DND-41 (cell line): ENCODE data around the gene ZNF135.

ENCODE experiments used
- ATAC-seq: fragments of 200-7000 bp; cut with Tn5 transposase; 3 replicates; pipeline ENCODE4 v1.9.1; 2021; ENCODE audit warnings: low read depth; ENCODE audit not compliant: insufficient read depth
- DNase-seq: peaks from one replicate; pipeline ENCODE4 v3.0.0-alpha.2; 2020
- H2AFZ ChIP-seq: 2 replicates; pipeline ENCODE4 v1.6.0; 2012; ENCODE audit warnings: low read depth, low read length
- H3K27ac ChIP-seq: 2 replicates; pipeline ENCODE4 v1.5.1; 2012; ENCODE audit warnings: low read length, inconsistent platforms
- H3K27me3 ChIP-seq: fragments of 200-600 bp; sonication (generic); 2 replicates; pipeline ENCODE4 v1.6.0; 2012; ENCODE audit warnings: low read length, mild to moderate bottlenecking, inconsistent platforms; ENCODE audit not compliant: insufficient read depth, poor library complexity
- H3K36me3 ChIP-seq: 2 replicates; pipeline ENCODE4 v1.5.1; 2012; ENCODE audit warnings: low read length, inconsistent platforms; ENCODE audit not compliant: insufficient read depth
- H3K4me1 ChIP-seq: 2 replicates; pipeline ENCODE4 v1.5.1; 2012; ENCODE audit warnings: mild to moderate bottlenecking, low read length; ENCODE audit not compliant: insufficient read depth
- H3K4me2 ChIP-seq: 2 replicates; pipeline ENCODE4 v1.6.0; 2012; ENCODE audit warnings: mild to moderate bottlenecking, moderate library complexity, low read length, inconsistent platforms; ENCODE audit not compliant: insufficient read depth
- H3K4me3 ChIP-seq, 2 experiments: fragments of 200-600 bp in 1 of 2; shearing (Covaris generic) in 1 of 2; 2 replicates each; pipeline ENCODE4 v1.5.1; 2012 to 2016; ENCODE audit warnings: inconsistent platforms in 2 of 2, low read length in 2 of 2, mild to moderate bottlenecking in 2 of 2, low read depth in 1 of 2, moderate library complexity in 1 of 2
- H3K79me2 ChIP-seq: 2 replicates; pipeline ENCODE4 v1.6.0; 2012; ENCODE audit warnings: low read length, inconsistent platforms; ENCODE audit not compliant: insufficient read depth
- H3K9ac ChIP-seq: 2 replicates; pipeline ENCODE4 v1.6.0; 2012; ENCODE audit warnings: low read depth, mild to moderate bottlenecking, inconsistent platforms, low read length, moderate library complexity
- H3K9me3 ChIP-seq: 2 replicates; pipeline ENCODE4 v1.5.1; 2012; ENCODE audit warnings: low read length, moderate library complexity, mild to moderate bottlenecking, inconsistent platforms; ENCODE audit not compliant: insufficient read depth, severe bottlenecking
- H4K20me1 ChIP-seq: 2 replicates; pipeline ENCODE4 v1.6.0; 2012; ENCODE audit warnings: low read length; ENCODE audit not compliant: insufficient read depth
- CTCF ChIP-seq: IDR thresholded peaks from 2 replicates; pipeline ENCODE4 v1.5.1; 2012; ENCODE audit warnings: borderline replicate concordance, low read length, moderate library complexity, mild to moderate bottlenecking; ENCODE audit not compliant: poor library complexity, severe bottlenecking; ENCODE audit errors: extremely low read depth
- EZH2 ChIP-seq: IDR thresholded peaks from 3 replicates; pipeline ENCODE4 v1.6.1; 2012; ENCODE audit warnings: borderline replicate concordance, low read depth, mild to moderate bottlenecking, moderate library complexity, low read length, inconsistent platforms; ENCODE audit not compliant: severe bottlenecking

The ZNF135 gene

GRCh38 chr19:58045411-58046050, 13.6 kb upstream of the ZNF135 start:
- Histone ChIP-seq H3K4me3 (no peak overlapping the region), H3K27me3 (no peaks in the 10 kb centered on the region), H3K9me3 (peaks cover 14% of the 10 kb centered on the region), H3K9ac (no peak overlapping the region), H3K4me2 (no peak overlapping the region), H3K36me3 (no peaks in the 10 kb centered on the region), H3K27ac (no peak overlapping the region), H3K4me1 (no peaks in the 10 kb centered on the region), H3K79me2 (no peaks in the 10 kb centered on the region), H2AFZ (no peak overlapping the region), H4K20me1 (no peaks in the 10 kb centered on the region)
- no peak for DNase-seq
- no peak for TF ChIP-seq CTCF
- TF ChIP-seq EZH2: no peak
- ATAC-seq: no peak

GRCh38 chr19:58046856-58047255, 12.2 kb upstream of the ZNF135 start:
- Histone ChIP-seq H3K79me2 (no peaks in the 10 kb centered on the region), H3K4me3 (no peak overlapping the region), H2AFZ (no peak overlapping the region), H4K20me1 (no peaks in the 10 kb centered on the region), H3K9ac (no peak overlapping the region), H3K27ac (no peak overlapping the region), H3K4me1 (no peaks in the 10 kb centered on the region), H3K9me3 (peaks cover 17% of the 10 kb centered on the region), H3K4me2 (no peak overlapping the region), H3K27me3 (no peaks in the 10 kb centered on the region), H3K36me3 (no peaks in the 10 kb centered on the region)
- TF ChIP-seq EZH2 (no peak), CTCF (no peak)
- DNase-seq (no peak), ATAC-seq (no peak)

DNA sequence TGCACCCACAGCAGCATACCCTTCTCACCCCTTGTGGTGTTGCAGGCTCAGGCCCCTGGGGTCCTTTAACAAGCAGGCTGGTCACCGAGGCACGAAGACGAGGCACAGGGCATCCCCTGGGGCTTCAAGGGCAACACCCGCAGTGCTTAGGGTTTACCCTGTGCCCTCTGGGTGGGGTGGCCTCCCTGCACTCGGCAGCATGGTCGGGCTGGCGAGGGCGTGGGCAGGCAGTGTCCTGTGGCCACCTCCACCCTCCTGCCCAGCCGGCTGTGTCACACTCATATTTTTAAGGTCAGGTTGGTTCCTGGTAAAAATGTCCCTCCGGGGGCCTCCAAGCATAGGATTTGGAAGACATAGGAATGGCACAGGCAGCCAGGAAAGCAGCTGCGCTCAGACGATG, 11.4 kb upstream of the ZNF135 start:
- H3K27me3 ChIP-seq: no peaks in the 10 kb centered on the region

More for the DNA sequence above, 11.4 kb upstream of the ZNF135 start:
- Histone ChIP-seq H3K4me1 (no peaks in the 10 kb centered on the region), H3K4me2 (no peak overlapping the region), H4K20me1 (no peaks in the 10 kb centered on the region), H3K27ac (no peak overlapping the region), H2AFZ (no peak overlapping the region), H3K36me3 (no peaks in the 10 kb centered on the region), H3K9me3 (peaks cover 18% of the 10 kb centered on the region), H3K4me3 (no peak overlapping the region), H3K9ac (no peak overlapping the region), H3K79me2 (no peaks in the 10 kb centered on the region)
- TF ChIP-seq CTCF (no peak), EZH2 (no peak)
- ATAC-seq: no peak
- DNase-seq: no peak
